ENCODE data around the gene COX7A1.
"Not testable (repeated sequence)": the region's sequence is repeated elsewhere in the genome, so short reads cannot be mapped to it uniquely, and the experiment has no call there.

Gene COX7A1

DNA sequence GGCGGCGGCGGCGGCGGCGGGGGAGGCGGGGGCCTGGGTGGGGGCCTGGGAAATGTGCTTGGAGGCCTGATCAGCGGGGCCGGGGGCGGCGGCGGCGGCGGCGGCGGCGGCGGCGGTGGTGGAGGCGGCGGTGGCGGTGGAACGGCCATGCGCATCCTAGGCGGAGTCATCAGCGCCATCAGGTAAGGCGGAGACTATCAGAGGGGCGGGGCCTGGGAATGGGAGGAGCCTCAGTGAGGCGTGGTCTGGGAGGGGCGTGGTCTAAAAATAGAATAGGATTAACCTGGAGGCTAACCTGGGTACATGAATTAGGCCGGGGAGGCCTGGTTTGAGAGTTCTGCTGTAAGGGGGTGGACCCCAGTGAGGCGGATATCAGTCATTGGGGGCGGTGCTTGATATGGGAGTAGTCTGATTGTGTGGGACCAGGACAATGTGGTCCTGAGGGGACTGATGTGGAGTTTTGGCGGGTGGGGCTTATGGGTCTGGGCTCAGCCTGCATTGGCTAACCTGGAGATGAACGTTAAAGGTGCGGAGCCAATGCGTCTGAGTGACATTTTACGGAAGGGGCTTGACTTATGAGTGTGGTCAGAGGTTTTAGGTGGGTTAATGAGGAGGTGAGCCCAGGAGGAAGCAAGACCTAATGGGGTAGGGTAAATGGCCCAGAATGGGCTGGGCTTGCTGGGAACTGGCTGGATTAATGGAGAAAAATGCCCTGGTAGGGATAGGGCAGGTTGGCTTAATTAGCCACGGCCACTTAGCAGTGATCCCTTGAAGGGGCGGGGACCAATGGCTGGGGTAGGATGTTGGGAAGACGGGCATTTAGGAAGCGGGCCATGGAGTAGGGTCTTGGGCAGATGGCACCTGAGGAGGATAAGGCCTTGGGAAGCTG, 11.0 kb downstream of the COX7A1 start:
- DNase-seq: peak; percentile 91 to 95

DNA sequence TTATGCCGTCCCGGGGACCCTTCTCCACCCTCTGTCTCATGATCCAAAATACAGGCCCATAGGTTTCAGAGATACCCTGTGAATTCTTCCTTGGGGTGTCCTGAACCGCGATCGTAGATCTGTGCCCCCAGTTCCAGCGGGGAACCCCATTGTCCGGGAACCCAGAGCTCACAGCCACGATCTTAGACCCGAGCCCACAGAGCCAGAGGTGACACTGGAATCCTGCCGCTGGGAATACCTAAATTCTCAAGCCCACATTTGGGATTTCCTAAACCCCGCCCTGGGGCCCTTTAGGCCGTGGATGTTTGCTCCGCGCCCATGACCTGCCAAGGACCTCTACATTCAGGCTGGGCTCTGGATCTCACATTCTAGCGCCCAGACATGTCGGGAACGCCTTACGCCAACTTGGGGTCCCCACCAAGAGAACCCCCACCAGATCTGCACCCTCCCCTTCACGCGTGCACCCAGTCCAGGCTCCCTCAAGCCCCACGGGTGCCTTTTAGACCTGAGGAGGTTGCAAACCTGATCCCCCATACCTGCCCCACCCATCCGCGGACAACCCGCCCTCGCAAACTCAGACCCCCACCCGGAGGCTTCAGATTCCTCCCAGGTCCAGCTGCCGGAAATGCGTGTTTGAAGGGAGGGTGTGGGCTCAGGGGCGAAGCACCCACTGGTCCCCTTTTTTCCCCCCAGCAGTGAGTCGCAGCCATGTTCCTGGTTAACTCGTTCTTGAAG, 11.8 kb downstream of the COX7A1 start:
- no peak for DNase-seq

DNA sequence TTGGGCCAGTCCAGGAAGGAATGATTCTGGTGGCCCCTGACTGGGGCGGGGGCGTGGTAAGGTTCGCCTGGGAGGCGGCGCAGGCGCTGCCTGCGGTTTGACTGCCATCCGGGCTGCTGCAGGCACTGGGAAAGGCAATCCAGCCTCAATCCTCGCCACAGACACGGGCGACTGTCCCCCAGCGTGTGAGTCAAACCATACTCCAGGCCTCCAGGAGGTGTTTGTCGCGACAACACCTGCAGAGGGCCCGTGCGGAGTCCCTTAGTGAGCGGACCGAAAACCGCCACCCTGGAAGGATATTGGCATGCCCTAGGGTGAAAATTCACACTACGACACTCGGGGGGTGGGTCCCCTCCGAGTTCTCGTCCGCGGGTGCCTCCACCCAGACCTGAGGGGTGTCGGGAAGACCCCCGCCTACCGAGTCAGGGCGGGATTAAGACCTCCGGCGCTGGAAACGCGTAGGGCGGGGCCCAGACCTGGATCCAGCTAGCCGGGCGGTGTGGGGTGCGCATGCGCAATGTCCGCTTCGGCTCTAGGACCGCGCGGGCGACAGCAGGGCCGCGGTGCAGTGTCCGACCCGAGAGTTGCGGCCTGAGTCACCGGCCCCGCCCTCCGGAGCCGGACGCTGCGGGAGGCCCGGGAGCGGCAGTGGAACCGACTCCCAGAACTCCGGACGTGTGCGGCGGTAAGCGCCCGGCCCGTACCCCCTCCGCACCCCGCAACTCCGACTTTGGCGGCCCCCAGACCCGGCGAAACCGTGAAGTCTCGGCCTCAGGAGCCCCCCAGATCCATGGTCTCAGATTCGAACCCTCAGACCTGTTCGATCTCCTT, 12.6 kb downstream of the COX7A1 start, which contains the start of gene CAPNS1:
CAPNS1 (plus strand) TSS at position 594 of the 831 bp plus-strand sequence. CDS start 946 bp downstream, outside the sequence.
- DNase-seq: peak; percentile 93

DNA sequence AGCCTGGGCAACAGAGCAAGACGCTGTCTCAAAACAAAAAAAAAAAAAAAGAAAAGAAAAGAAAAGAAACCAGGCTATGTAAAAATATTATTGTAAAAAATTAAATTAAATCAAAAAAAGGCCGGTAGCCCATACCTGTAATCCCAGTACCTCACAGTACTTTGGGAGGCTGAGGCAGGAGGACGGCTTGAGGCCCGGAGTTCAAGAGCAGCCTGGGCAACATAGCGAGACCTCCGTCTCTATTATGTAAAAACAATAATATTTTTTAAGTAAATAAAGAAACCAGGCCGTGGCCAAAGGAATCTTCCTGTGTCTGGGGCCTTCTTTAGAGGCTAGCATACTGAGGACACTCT, 13.2 kb downstream of the COX7A1 start:
- no peak for DNase-seq

- peak in 1 of 2 donors; percentile 16 for DNase-seq
Observed at GRCh38 chr19:36136964-36137686, 15.1 kb downstream of the COX7A1 start.

GRCh38 chr19:36134867-36135266, 17.4 kb downstream of the COX7A1 start:
- DNase-seq: not testable (repeated sequence)

DNA sequence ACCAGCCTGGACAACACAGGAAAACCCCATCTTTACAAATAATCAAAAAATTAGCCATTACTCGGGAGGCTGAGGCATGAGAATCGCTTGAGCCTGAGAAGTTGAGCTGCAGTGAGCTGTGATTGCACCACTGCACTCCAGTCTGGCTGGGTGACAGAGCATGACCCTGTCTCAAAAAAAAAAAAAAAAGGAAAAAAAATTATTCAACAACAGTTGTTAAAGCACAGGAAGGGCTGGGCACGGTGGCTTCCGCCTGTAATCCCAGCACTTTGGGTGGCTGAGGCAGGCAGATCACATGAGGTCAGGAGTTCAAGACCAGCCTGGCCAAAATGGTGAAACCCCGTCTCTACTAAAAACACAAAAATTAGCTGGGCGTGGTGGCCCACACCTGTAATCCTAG, 21.0 kb downstream of the COX7A1 start:
- peak; percentile 46 to 65 for DNase-seq

DNA sequence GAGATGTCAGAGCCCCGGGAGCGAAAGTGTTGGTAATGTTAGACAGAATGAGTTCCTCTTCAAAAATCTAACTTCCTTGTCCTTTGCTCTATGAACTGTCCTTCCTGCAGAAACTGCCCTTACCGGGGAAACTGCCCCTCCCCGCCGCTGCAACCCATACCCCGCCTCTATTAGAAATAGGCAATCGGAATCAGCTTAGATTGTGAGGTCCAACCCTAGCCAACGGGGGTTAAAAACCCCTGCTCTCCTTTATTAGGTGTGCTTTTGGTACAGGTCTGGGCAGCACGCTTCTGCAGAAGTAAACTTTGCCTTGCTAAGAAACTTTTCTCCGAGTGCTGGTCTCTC, 23.9 kb downstream of the COX7A1 start:
- DNase-seq: peak in 1 of 2 donors; percentile 13

- DNase-seq: no peak
Observed at GRCh38 chr19:36125557-36125956, 26.7 kb downstream of the COX7A1 start.

DNA sequence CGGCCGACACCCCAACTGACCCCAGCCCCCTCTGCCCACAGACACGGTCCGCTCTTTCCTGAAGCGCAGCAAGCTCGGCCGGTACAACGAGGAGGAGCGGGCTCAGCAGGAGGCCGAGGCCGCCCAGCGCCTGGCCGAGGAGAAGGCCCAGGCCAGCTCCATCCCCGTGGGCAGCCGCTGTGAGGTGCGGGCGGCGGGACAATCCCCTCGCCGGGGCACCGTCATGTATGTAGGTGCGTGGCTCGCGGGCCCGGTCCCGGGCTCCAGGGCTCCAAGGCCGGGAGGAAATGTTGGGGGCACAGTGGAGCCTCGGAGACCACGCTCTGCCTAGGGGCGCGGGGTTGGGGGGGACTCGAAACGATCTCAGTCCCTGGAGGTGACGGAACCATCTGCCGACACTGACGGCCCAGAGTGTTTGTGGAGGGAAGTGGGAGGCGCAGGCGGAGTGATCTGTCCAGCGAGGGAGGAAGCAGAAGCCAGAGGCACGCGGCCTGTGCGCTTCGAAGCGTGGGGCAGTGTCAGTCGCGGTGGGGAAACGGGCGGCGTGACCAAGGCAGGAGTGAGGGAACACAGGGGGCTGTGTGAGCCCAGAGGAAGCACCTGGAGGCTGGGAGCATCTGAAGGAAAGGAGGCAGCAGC, 30.6 kb downstream of the COX7A1 start:
- no peak for DNase-seq

DNA sequence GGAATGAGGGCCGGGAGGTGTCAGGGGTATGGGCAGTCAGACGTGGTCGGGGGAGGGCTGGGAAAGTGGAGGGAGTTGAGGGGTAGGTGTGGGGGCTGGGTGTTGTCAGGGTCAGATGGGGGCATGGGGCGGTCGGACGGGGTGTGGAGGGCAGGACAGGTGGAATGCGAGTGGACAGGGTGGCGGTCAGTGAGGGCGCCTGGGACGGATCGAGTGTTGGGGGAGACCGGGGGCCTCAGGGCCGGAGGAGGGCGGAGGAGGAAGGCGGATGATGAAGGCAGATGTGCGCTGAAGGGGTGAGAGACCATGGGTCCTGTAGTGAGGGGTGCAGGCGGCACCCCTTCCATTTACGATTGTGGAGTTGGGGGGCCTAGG, 31.3 kb downstream of the COX7A1 start:
- DNase-seq: no peak

- DNase-seq: no peak
Observed at GRCh38 chr19:36120092-36120983, 31.9 kb downstream of the COX7A1 start.

- DNase-seq: no peak
Observed at GRCh38 chr19:36116344-36116637, 36.0 kb downstream of the COX7A1 start.

- DNase-seq: no peak
Observed at GRCh38 chr19:36115453-36116343, 36.5 kb downstream of the COX7A1 start, which contains the start of gene TBCB. TSS of gene TBCB (plus strand) at chr19:36115468. CDS start at chr19:36115561, 93 bp downstream.

- DNase-seq: peak; percentile 100
Observed at GRCh38 chr19:36114721-36115452, 37.4 kb downstream of the COX7A1 start, which contains the start of gene POLR2I. TSS of gene POLR2I (minus strand) at chr19:36114875. CDS start at chr19:36114856, 19 bp downstream.

DNA sequence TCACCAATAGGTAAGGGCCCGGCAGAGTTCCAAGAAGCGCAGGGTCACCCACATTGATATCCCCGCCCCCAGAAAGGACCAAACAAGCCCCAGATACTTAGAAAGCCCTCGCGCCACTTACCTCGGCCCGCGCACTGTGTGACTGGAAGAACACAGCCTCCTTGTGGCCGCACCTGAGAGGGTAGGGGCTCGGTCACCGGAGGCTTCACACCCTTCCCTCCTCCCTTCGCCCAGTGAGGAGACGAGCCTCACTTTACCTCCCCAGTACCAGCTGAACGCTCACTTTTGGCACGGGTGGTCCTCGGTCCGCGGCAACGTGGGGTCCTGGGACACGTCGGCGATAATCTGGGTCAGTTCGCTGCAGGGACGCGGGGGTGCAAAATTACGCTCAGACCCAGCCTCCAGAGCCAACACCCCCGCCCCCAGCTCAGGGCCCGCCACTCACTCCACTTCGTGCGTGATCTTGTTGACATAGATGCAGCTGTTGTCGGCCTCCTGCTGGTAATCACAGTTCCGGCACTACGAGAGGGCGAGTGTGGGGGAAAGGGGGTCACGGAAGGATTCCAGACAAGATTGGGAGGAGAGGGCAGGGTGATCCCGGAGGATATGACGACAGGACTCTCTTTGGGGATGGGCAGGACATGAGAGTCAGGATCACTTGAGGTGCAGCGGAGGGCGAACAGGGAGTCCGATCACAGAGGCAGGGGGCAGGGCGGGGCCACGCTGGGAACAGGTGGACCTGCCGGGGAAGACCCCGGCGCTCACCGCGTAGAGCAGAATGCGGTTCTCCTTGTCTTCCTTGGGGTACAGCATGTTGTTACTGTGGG, 38.1 kb downstream of the COX7A1 start:
- DNase-seq: peak in 1 of 2 donors; percentile 14

DNA sequence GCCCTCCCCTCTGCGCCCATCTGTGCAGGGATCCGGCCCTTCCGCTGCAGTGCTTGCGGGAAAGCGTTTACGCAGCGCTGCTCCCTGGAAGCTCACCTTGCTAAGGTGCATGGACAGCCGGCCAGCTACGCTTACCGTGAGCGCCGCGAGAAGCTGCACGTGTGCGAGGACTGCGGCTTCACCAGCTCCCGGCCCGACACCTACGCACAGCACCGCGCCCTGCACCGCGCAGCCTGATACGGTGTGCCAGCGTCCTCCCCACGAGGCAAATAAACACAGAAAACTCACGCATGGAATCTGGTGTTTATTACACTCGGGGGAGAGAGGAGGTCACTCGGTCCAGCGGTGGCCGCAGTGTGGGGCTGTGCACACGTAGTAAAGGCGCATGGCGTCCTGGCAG, 38.8 kb downstream of the COX7A1 start:
- no peak for DNase-seq

GRCh38 chr19:36112678-36113077, 39.6 kb downstream of the COX7A1 start:
- no peak for DNase-seq
